ENCODE data around the gene C1RL. TPM values are rescaled to one million over a fixed set of nuclear protein-coding genes. Genes with fewer than 3 reads are reported as not detected.
"Not testable (repeated sequence)": the region's sequence is repeated elsewhere in the genome, so short reads cannot be mapped to it uniquely, and the experiment has no call there.

Gene C1RL
- polyA plus RNA-seq, 1 experiment: 50.5 TPM

- no peak overlapping the region for H3K4me3 ChIP-seq (ENCODE audit: low read depth, low read length)
- H3K27me3 ChIP-seq (ENCODE audit: control insufficient read depth, insufficient read depth, low read length): no peaks in the 10 kb centered on the region; the same call in 1 of the 2 replicates
- CTCF ChIA-PET: interaction anchor here (0.9 to 7.2 kb wide), 8 partner anchors 10 to 92 kb away, joined by 3 to 151 read pairs (median 8); partner anchors contain the start of genes C1RL and LPCAT3
- POLR2A ChIA-PET: no interaction called here
- DNase-seq (ENCODE audit: low read depth): no peak
- H3K36me3 ChIP-seq (ENCODE audit: control insufficient read depth, insufficient read depth, low read length): no peaks in the 10 kb centered on the region
- TF ChIP-seq CTCF (IDR thresholded peaks at IDR 0.05; ENCODE audit: insufficient read depth, low read depth, low read length): no peak
These were observed 50.7 kb downstream of the C1RL start for GRCh38 chr12:7058163-7058845.

GRCh38 chr12:7055736-7056135 is 53.3 kb downstream of the C1RL start:
- CTCF ChIA-PET: interaction anchor here (0.6 to 7.2 kb wide), 5 partner anchors 13 to 55 kb away, joined by 3 to 151 read pairs (median 4); partner anchors contain the start of gene C1RL
- POLR2A ChIA-PET; DNase-seq (ENCODE audit: low read depth); H3K4me3 ChIP-seq (ENCODE audit: low read depth, low read length); H3K27me3 ChIP-seq (ENCODE audit: control insufficient read depth, insufficient read depth, low read length); H3K36me3 ChIP-seq (ENCODE audit: control insufficient read depth, insufficient read depth, low read length): not testable (repeated sequence)

GRCh38 chr12:7054925-7055324 is 54.1 kb downstream of the C1RL start:
- H3K4me3 ChIP-seq (ENCODE audit: low read depth, low read length): no peak overlapping the region
- no peak for TF ChIP-seq CTCF (IDR thresholded peaks at IDR 0.05; ENCODE audit: insufficient read depth, low read depth, low read length)
- no peak for DNase-seq (ENCODE audit: low read depth)
- POLR2A ChIA-PET: no interaction called here
- CTCF ChIA-PET: interaction anchor here (0.6 to 7.2 kb wide), 4 partner anchors 22 to 56 kb away, joined by 3 to 151 read pairs (median 4); partner anchors contain the start of gene C1RL
- H3K36me3 ChIP-seq (ENCODE audit: control insufficient read depth, insufficient read depth, low read length): no peaks in the 10 kb centered on the region
- H3K27me3 ChIP-seq (ENCODE audit: control insufficient read depth, insufficient read depth, low read length): peaks cover 2% of the 10 kb centered on the region; the same call in 1 of the 2 replicates

- H3K36me3 ChIP-seq (ENCODE audit: control insufficient read depth, insufficient read depth, low read length); DNase-seq (ENCODE audit: low read depth); POLR2A ChIA-PET; H3K27me3 ChIP-seq (ENCODE audit: control insufficient read depth, insufficient read depth, low read length); H3K4me3 ChIP-seq (ENCODE audit: low read depth, low read length): not testable (repeated sequence)
- CTCF ChIA-PET: interaction anchor here (1.0 to 2.9 kb wide), 2 partner anchors 8 to 10 kb away, joined by 3 to 11 read pairs; partner anchors contain the start of gene C1S
These were observed 59.0 kb downstream of the C1RL start for GRCh38 chr12:7049973-7050372.

GRCh38 chr12:7049445-7049951 is 59.5 kb downstream of the C1RL start:
- H3K4me3 ChIP-seq (ENCODE audit: low read depth, low read length); POLR2A ChIA-PET; H3K27me3 ChIP-seq (ENCODE audit: control insufficient read depth, insufficient read depth, low read length); DNase-seq (ENCODE audit: low read depth); H3K36me3 ChIP-seq (ENCODE audit: control insufficient read depth, insufficient read depth, low read length): not testable (repeated sequence)
- CTCF ChIA-PET: interaction anchor here (1.0 to 2.9 kb wide), 3 partner anchors 8 to 96 kb away, joined by 3 to 11 read pairs (median 6); partner anchors contain the start of gene C1S

GRCh38 chr12:7047306-7047705 is 61.7 kb downstream of the C1RL start:
- DNase-seq (ENCODE audit: low read depth): no peak
- H3K4me3 ChIP-seq (ENCODE audit: low read depth, low read length): no peak overlapping the region
- ChIA-PET CTCF (interaction anchor here (1.0 to 2.5 kb wide), 4 partner anchors 12 to 103 kb away, joined by 3 to 6 read pairs (median 6); partner anchors contain the start of genes C12orf57, LPCAT3 and RNU7-1), POLR2A (no interaction called here)
- peaks cover 1% of the 10 kb centered on the region; the same call in 1 of the 2 replicates for H3K27me3 ChIP-seq (ENCODE audit: control insufficient read depth, insufficient read depth, low read length)
- no peak for TF ChIP-seq CTCF (IDR thresholded peaks at IDR 0.05; ENCODE audit: insufficient read depth, low read depth, low read length)
- no peaks in the 10 kb centered on the region for H3K36me3 ChIP-seq (ENCODE audit: control insufficient read depth, insufficient read depth, low read length)

Measured in BJ (cell line).